Endothelial cell of umbilical vein (primary cell): ENCODE measurements around the gene SLCO3A1. TPM values are rescaled to one million over a fixed set of nuclear protein-coding genes. Genes with fewer than 3 reads are reported as not detected.

Experiments used
- BruUV-seq: library from RNA; stranded (reverse); fragments of 400-500 nt; replicated peaks from 2 replicates; lab custom pipeline; 2021; lab: Mats Ljungman, UMichigan
- CTCF ChIA-PET: fragments of 300-600, 350-600 bp; sonication (Branson Sonifier 250); formaldehyde crosslinking; loops from one replicate; lab custom pipeline; 2021; ENCODE audit warnings: antibody characterized with exemption, inconsistent platforms; lab: Charles Lee
- POLR2A ChIA-PET: fragments of 300-600, 350-600 bp; sonication (Branson Sonifier 250); formaldehyde crosslinking; loops from one replicate; lab custom pipeline; 2021; ENCODE audit warnings: antibody characterized with exemption, inconsistent platforms; lab: Charles Lee
- DNase-seq: peaks from one replicate; pipeline ENCODE4 v3.0.0-alpha.2; 2011; ENCODE audit warnings: low read depth, low spot score
- FAIRE-seq: peaks from 2 replicates; lab custom pipeline; 2011; peaks lifted over from hg19 to GRCh38; lab: Jason Lieb, UNC
- H2AFZ ChIP-seq: 2 replicates; pipeline ENCODE4 v1.6.0; 2012; ENCODE audit warnings: low read depth, low read length, control low read depth, inconsistent platforms
- H3K27ac ChIP-seq: 2 replicates; pipeline ENCODE4 v1.5.1; 2011; ENCODE audit warnings: low read depth, mild to moderate bottlenecking, control low read depth, low read length, moderate library complexity; ENCODE audit not compliant: insufficient read depth
- H3K27me3 ChIP-seq, 2 experiments: 2 replicates each; pipeline versions ENCODE4 v1.6.0 to v1.6.1; 2011; ENCODE audit warnings: low read length in 2 of 2, mixed read lengths in 1 of 2; ENCODE audit not compliant: control insufficient read depth in 2 of 2, insufficient read depth in 2 of 2
- H3K36me3 ChIP-seq, 2 experiments: 2 replicates in 1 of 2; 3 replicates in 1 of 2; pipeline ENCODE4 v1.5.1; 2011; ENCODE audit warnings: low read length in 2 of 2, mild to moderate bottlenecking in 1 of 2, moderate library complexity in 1 of 2; ENCODE audit not compliant: control insufficient read depth in 2 of 2, insufficient read depth in 2 of 2; ENCODE audit errors: extremely low read depth in 1 of 2
- H3K4me1 ChIP-seq: 3 replicates; pipeline ENCODE4 v1.5.1; 2011; ENCODE audit warnings: mild to moderate bottlenecking, low read length; ENCODE audit not compliant: control insufficient read depth, insufficient read depth; ENCODE audit errors: extremely low read depth
- H3K4me2 ChIP-seq: 2 replicates; pipeline ENCODE4 v1.6.1; 2011; ENCODE audit warnings: low read length, control low read depth, mixed read lengths; ENCODE audit not compliant: insufficient read depth
- H3K4me3 ChIP-seq, 3 experiments: fragments of 200-600 bp in 1 of 3; sonication (generic), shearing (Covaris generic) in 1 of 3; replicated peaks in 1 of 3; 2 replicates each; pipeline ENCODE4 v1.5.1; 2011 to 2016; ENCODE audit warnings: control low read depth in 3 of 3, low read length in 3 of 3, mild to moderate bottlenecking in 2 of 3, inconsistent platforms in 1 of 3, low read depth in 1 of 3, moderate library complexity in 1 of 3; ENCODE audit not compliant: insufficient read depth in 1 of 3
- H3K79me2 ChIP-seq: 2 replicates; pipeline ENCODE4 v1.6.0; 2012; ENCODE audit warnings: low read length, inconsistent platforms; ENCODE audit not compliant: control insufficient read depth, insufficient read depth
- H3K9ac ChIP-seq: replicated peaks from 2 replicates; pipeline ENCODE3; 2011; ENCODE audit warnings: low read length, control low read depth; ENCODE audit not compliant: insufficient read depth; ENCODE audit errors: extremely low read depth
- H3K9me1 ChIP-seq: replicated peaks from 3 replicates; pipeline ENCODE4 v1.6.0; 2011; ENCODE audit warnings: mild to moderate bottlenecking, low read length; ENCODE audit not compliant: control insufficient read depth, insufficient read depth; ENCODE audit errors: extremely low read depth
- H3K9me3 ChIP-seq: replicated peaks from 2 replicates; pipeline ENCODE4 v1.5.1; 2012; ENCODE audit warnings: low read length, inconsistent platforms; ENCODE audit not compliant: control insufficient read depth, insufficient read depth
- H4K20me1 ChIP-seq: replicated peaks from 2 replicates; pipeline ENCODE3; 2011; ENCODE audit warnings: mild to moderate bottlenecking, low read length; ENCODE audit not compliant: control insufficient read depth, insufficient read depth; ENCODE audit errors: extremely low read depth
- CTCF ChIP-seq, 2 donors: IDR thresholded peaks; 1 replicate in 1 of 2; 2 replicates in 1 of 2; pipeline ENCODE4 v1.5.1; 2011; ENCODE audit warnings: low read length in 2 of 2, mild to moderate bottlenecking in 2 of 2, moderate library complexity in 2 of 2, control low read depth in 1 of 2, inconsistent platforms in 1 of 2, low read depth in 1 of 2; ENCODE audit not compliant: insufficient read depth in 1 of 2; ENCODE audit errors: extremely low read depth in 1 of 2
- EZH2 ChIP-seq: IDR thresholded peaks from 2 replicates; pipeline ENCODE4 v1.6.1; 2012; ENCODE audit warnings: borderline replicate concordance, low read depth, mild to moderate bottlenecking, moderate library complexity, low read length, inconsistent platforms; ENCODE audit not compliant: severe bottlenecking
- FOS ChIP-seq: IDR thresholded peaks from 2 replicates; pipeline ENCODE4 v1.6.1; 2011; ENCODE audit warnings: mild to moderate bottlenecking, low read length, moderate library complexity, borderline replicate concordance; ENCODE audit not compliant: insufficient read depth
- GATA2 ChIP-seq: IDR thresholded peaks from 2 replicates; pipeline ENCODE4 v1.7.0; 2011; ENCODE audit warnings: low read depth, mild to moderate bottlenecking, moderate library complexity, mixed read lengths, low read length; ENCODE audit not compliant: insufficient read length, insufficient read depth
- JUN ChIP-seq: IDR thresholded peaks from 2 replicates; pipeline ENCODE4 v1.6.1; 2011; ENCODE audit warnings: borderline replicate concordance, low read depth; ENCODE audit not compliant: insufficient read length, insufficient read depth
- MAX ChIP-seq: IDR thresholded peaks from 2 replicates; pipeline ENCODE4 v1.6.1; 2011; ENCODE audit not compliant: insufficient read depth, insufficient read length
- MYC ChIP-seq: IDR thresholded peaks from one replicate; pipeline ENCODE4 v1.6.1; 2011; ENCODE audit warnings: mild to moderate bottlenecking, low read depth, low read length
- POLR2A ChIP-seq: IDR thresholded peaks from 2 replicates; pipeline ENCODE4 v1.6.1; 2012; ENCODE audit warnings: low read depth, mild to moderate bottlenecking, control low read depth, low read length
- POLR2AphosphoS5 ChIP-seq: IDR thresholded peaks from 2 replicates; pipeline ENCODE4 v1.6.1; 2012; ENCODE audit warnings: low read depth, mild to moderate bottlenecking, control low read depth, low read length, moderate library complexity; ENCODE audit not compliant: insufficient read depth
- dilution Hi-C: fragments of 300-500 bp; cut with MboI; formaldehyde crosslinking; loops from one replicate; pipeline ENCODE4 v1.15.0; 2019; ENCODE audit warnings: low sequenced_read_pairs; ENCODE audit not compliant: extremely low pct_ligation_motif_present
- intact Hi-C: fragments of 100-400 bp; cut with micrococcal nuclease; formaldehyde crosslinking; loops from one replicate; pipeline ENCODE4 v1.10.0; 2022
- polyA plus RNA-seq, 4 experiments: library from polyadenylated mRNA; depleted of rRNA in 3 of 4; stranded (reverse) in 3 of 4; unstranded in 1 of 4; fragments of >200 nt; gene quantifications; 2 replicates each; pipeline versions ENCODE4 v1.2.1 to v1.2.3, GENCODE V29; 2011 to 2012; ENCODE audit warnings: missing spikeins in 1 of 4
- total RNA-seq: library from RNA; stranded (reverse); gene quantifications from 2 replicates; pipeline ENCODE4 v1.2.3, GENCODE V29; 2021

SLCO3A1 gene
- total and polyA plus RNA-seq, 2 donors (not counting 3 experiments of a cell fraction or from before 2014, with no cell fraction given), result 0.88 to 0.92 TPM

- Histone ChIP-seq H3K9ac (no peak overlapping the region), H3K27me3 (no peaks in the 10 kb centered on the region), H2AFZ (no peak overlapping the region), H4K20me1 (no peaks in the 10 kb centered on the region), H3K27ac (no peak overlapping the region), H3K36me3 (no peaks in the 10 kb centered on the region), H3K4me3 (no peak overlapping the region), H3K9me3 (peaks cover 4% of the 10 kb centered on the region), H3K9me1 (no peaks in the 10 kb centered on the region), H3K4me1 (no peaks in the 10 kb centered on the region), H3K79me2 (no peaks in the 10 kb centered on the region), H3K4me2 (no peak overlapping the region)
- DNase-seq (no peak), FAIRE-seq (no peak)
- intact Hi-C loops (no loop called here), dilution Hi-C loops (no loop called here)
- BruUV-seq, result no TSS peak
- TF ChIP-seq EZH2 (no peak), FOS (no peak), CTCF (IDR thresholded peaks at IDR 0.05; ENCODE audit: extremely low read depth in 1 of 2, insufficient read depth in 1 of 2, low read depth in 1 of 2, low read length in 2 of 2) (no peak), MAX (no peak), GATA2 (no peak), JUN (no peak), MYC (no peak), POLR2AphosphoS5 (no peak), POLR2A (no peak)
- POLR2A ChIA-PET, result no interaction called here
- CTCF ChIA-PET, result no interaction called here
Observed at GRCh38 chr15:91922646-91923547, 69.4 kb downstream of the SLCO3A1 start.
